ENCODE results near the gene TPP1.

TPP1 gene

GRCh38 chr11:6647836-6648235 is 28.6 kb upstream of the TPP1 start:
- no peak overlapping the region for H3K4me3 ChIP-seq (ENCODE audit: low read depth, low read length)
- DNase-seq (ENCODE audit: low read depth) = no peak
- TF ChIP-seq, protein P1, sequence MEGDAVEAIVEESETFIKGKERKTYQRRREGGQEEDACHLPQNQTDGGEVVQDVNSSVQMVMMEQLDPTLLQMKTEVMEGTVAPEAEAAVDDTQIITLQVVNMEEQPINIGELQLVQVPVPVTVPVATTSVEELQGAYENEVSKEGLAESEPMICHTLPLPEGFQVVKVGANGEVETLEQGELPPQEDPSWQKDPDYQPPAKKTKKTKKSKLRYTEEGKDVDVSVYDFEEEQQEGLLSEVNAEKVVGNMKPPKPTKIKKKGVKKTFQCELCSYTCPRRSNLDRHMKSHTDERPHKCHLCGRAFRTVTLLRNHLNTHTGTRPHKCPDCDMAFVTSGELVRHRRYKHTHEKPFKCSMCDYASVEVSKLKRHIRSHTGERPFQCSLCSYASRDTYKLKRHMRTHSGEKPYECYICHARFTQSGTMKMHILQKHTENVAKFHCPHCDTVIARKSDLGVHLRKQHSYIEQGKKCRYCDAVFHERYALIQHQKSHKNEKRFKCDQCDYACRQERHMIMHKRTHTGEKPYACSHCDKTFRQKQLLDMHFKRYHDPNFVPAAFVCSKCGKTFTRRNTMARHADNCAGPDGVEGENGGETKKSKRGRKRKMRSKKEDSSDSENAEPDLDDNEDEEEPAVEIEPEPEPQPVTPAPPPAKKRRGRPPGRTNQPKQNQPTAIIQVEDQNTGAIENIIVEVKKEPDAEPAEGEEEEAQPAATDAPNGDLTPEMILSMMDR (IDR thresholded peaks at IDR 0.05; ENCODE audit: control insufficient read depth, extremely low read depth, insufficient read depth) = no peak

GRCh38 chr11:6646918-6647679 is 27.9 kb upstream of the TPP1 start:
- no peak for DNase-seq (ENCODE audit: low read depth)
- no peak overlapping the region for H3K4me3 ChIP-seq (ENCODE audit: low read depth, low read length)
- TF ChIP-seq, protein P1 (IDR thresholded peaks at IDR 0.05; ENCODE audit: control insufficient read depth, extremely low read depth, insufficient read depth) = no peak

- TF ChIP-seq, protein P1 (IDR thresholded peaks at IDR 0.05; ENCODE audit: control insufficient read depth, extremely low read depth, insufficient read depth) = no peak
- H3K4me3 ChIP-seq (ENCODE audit: low read depth, low read length) = no peak overlapping the region
- DNase-seq (ENCODE audit: low read depth) = no peak
Measured at GRCh38 chr11:6646576-6646917, 27.3 kb upstream of the TPP1 start.

- TF ChIP-seq, protein P1 (IDR thresholded peaks at IDR 0.05; ENCODE audit: control insufficient read depth, extremely low read depth, insufficient read depth) = no peak
- no peak for DNase-seq (ENCODE audit: low read depth)
- H3K4me3 ChIP-seq (ENCODE audit: low read depth, low read length) = no peak overlapping the region
Measured at GRCh38 chr11:6646071-6646470, 26.8 kb upstream of the TPP1 start.

- TF ChIP-seq, protein P1 (IDR thresholded peaks at IDR 0.05; ENCODE audit: control insufficient read depth, extremely low read depth, insufficient read depth) = no peak
- DNase-seq (ENCODE audit: low read depth) = no peak
- H3K4me3 ChIP-seq (ENCODE audit: low read depth, low read length) = no peak overlapping the region
Measured at GRCh38 chr11:6642957-6643356, 23.7 kb upstream of the TPP1 start.

DNA sequence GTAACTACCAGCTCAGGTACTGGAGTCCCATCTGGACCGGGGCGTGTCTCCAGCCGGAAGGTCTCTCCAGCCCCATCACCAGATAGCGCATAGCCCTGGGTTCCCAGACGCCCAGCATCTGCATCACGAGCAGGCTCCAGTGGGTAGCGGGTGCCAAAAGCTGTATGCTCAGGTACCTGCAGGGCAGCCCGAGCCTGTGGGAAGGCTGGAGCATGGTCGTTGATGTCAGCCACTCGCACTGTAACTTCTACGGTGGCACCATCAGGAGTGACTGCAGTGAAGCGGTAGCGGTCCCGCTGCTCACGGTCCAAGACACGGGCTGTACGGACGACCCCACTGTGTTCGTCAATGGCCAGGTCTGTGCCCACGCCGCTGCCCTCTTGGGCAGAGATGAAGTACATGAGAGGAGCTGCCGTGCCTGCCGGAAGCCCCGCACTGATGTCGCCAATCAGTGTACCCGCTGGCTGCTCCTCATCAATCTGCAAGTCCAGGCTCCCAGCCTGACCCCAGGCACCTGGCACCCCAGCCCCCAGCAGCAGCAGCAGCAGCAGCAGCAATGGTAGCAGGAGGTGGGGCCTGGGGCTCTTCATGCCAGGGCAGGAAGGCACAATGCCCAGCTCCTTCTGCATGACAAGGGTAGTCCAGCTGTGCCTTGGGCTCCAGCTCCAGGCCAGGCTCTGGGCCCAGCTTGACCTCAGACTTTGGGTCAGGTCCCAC is 21.9 kb upstream of the TPP1 start:
- no peak for DNase-seq (ENCODE audit: low read depth)
- TF ChIP-seq, protein P1 (IDR thresholded peaks at IDR 0.05; ENCODE audit: control insufficient read depth, extremely low read depth, insufficient read depth) = no peak
- no peak overlapping the region for H3K4me3 ChIP-seq (ENCODE audit: low read depth, low read length)

Measured in LNCaP clone FGC (cell line).